Fibroblast of skin of right quadriceps (primary cell): ENCODE data around the gene NAE1.
"Not testable (repeated sequence)": the region's sequence is repeated elsewhere in the genome, so short reads cannot be mapped to it uniquely, and the experiment has no call there.

Experiments
- DNase-seq: peaks from one replicate; pipeline ENCODE4 v3.0.0-alpha.2; 2013

NAE1 gene

DNA sequence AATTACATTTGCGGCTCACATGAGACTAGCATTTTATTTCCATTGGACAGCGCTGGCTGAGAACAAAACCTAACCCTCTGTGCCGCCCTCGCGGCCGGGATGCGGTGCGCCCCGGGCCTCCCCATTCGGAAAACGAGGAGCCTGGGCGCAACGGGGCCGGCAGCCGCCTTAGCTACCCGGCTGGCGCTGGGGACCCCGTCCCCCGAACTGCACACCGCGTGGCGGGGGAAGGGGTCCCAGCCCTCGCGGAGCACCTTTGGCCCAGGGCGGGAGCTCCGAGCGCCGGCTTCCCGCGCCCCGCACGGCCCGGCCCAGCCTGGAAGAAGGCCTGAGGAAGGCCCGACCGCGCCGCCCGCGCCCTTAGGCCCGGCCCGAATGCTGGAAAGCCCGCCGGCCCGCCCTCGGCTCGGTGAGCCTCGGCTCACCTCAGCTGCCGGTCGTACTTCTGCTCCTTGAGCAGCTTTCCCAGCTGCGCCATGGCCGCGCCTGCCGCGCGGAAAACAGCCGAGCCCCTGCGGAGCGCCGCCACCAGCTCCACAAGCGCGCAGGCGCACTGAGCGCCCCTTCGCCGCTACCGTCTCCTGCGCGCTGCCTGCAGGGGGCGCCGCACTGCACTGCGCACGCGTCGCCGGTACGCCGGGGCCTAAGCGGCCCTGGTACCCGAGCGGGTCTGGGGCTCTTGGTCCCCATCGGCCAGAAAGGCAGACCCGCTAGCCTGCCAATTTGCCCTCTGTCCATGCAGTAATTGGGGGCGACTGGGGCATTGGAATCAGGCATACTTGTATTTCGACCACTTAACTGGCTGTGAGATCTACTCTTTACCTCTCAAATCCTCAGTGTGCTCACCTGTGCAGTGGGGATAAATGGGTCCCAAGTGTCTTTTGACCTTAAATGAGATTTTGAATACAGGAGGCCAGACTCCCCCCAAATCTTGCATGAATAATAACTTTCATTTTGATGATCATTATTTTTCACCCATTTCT is at the start of gene NAE1:
Gene NAE1 (minus strand): TSS at position 555 of the 983 bp plus-strand sequence. CDS start 77 bp downstream, at position 478.
- peak; percentile 83 for DNase-seq

DNA sequence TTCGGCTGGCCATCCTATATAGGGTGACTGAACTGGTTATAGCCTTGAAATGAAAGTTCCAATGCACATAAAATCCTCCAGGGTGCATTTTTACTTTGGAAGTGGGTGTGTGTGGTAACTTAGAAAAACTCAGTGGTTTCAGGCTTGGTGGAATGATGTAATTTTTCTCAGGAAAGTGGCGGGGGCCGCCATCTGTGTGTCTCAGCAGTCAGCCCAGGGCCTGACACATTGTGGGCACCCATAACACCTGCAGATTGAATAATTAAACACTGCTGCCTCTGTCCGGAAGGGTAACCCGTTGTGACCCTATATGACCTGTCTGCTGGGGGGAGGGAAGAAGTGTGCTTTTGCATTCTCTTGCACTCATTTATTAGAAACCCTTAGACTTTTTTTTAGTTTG is 47.3 kb upstream of the NAE1 start:
- peak; percentile 37 for DNase-seq

DNA sequence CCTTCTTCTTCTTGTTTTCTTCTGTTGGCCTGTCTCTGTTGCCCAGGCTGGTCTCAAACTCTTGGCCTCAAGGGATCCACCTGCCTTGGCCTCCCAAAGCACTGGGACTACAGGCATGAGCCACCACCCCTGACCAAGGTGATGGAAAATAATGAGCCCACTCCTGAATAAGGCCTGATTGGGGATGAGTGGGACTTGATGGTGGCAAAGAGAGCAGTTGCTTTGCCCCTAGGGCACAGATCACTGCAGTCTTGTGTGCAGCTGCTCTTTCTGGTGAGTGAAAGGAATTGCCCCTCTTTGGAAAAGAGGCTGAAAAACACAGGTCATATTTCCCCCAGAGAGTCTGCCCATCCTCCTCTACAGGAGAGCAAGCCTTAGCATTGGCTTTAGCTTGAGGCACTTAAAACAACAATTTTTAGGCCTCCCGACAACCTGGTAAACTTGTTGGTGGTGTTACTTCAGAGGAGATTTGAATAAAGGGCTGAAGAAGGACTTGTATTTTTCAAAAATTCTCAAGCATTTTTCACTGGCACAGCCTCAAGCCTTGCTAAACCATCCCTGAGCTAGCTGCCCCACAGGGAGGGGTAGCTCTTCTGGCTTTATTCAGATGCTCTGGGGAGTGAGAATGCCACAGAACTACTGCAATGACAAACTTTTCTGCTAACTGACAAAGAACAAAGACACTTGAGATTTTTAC is 43.5 kb upstream of the NAE1 start:
- peak; percentile 31 for DNase-seq

DNA sequence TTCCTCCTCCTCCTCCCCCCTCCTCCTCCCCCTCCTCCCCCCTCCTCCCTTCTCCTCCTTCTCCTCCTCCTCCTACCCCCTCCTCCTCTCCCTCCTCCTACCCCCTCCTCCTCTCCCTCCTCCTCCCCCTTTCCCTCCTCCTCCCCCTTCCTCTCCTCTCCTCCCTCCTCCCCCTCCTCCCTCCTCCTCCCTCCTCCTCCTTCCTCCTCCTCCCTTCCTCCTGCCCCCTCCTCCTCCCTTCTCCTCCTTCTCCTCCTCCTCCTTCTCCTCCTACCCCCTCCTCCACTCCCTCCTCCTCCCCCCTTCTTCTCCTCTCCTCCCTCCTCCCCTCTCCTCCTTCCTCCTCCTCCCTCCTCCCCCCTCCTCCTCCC is 42.9 kb upstream of the NAE1 start:
- DNase-seq: no peak

DNA sequence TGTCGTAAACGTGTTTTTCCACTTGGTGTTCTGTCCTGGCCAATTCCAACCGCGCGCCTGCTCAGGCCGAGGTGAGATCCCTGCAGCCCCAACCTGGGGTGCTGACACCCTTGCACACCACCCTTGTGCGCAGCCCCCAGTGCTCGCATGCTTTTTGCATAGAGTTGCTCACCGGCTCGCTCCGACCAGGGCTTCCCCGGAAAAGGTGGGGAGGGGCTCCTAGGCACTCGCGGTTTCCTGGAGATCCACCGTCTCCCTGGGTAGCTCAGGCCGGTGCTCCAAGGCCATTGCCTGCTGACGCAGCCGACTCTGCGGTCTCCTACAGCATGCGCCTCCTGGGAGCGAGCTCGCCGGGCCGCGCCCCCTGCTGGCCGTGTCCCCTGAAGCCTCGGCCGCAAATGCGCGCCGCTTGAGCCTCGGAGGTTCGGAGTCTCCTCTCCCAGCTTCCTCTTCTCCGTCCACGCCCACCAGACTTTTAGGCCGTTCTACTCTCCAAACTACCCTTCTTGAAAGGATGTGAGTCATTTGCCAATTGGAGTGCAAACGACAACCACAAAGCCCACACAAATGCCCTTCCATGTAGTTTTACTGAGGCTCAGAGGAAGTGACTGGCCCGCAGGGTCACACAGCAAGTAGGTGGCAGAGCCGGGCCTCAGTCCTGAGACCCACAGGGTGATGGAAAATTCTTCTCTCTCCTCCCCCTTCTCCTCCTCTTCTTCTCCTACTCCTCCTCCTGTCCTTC is 42.3 kb upstream of the NAE1 start:
- DNase-seq: peak; percentile 100

DNA sequence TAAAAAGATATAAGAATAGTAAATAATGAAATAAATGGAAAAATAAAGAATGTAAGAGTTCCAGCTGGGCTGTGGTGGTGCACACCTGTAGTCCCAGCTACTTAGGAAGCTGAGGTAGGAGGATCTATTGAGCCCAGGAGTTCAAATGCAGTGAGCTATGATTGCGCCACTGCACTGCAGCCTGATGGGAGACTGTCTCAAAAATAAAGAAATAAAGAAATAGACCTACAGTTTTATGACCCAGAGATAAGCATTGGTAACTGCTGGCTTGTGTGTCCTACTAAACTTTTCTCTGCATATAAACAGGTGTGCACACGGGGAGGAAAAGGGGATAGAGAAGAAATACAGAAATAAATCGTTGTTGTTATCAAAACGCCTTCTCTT is 41.8 kb upstream of the NAE1 start:
- no peak for DNase-seq

DNA sequence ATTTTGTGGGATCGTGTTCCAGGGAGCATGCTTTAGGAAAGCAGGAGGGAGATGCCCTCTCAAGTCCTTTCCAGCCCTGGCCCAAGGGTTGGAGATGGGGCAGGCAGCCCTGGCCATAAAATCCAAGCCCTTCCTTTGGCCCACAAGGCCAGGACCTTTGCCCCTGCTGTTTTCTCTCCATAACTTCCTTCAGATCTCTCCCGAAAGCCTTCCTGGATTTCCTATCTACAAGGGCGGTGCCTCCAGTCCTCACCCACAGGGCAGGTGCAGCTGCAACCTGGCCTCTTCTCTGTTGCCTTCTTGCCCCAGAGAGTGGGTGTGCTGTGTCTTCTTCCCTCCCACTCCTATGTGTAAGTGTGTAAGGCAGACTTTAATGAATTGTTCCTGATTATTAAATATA is 41.1 kb upstream of the NAE1 start:
- no peak for DNase-seq

DNA sequence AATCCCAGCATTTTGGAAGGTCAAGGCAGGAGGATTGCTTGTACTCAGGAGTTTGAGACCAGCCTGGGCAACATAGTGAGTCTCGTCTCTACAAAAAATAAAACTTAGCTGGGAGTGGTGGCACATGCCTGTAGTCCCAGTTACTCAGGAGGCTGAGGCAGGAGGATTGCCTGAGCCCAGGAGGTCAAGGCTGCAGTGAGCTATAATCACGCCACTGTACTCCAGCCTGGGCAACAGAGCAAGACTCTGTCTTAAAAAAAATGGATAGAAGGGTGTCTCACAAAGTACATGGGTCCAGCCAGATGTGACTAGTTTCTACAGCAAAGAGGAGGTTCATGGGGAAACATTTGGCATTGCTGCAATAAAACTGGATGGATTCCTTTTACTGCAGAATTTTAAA is 40.6 kb upstream of the NAE1 start:
- DNase-seq: not testable (repeated sequence)

DNA sequence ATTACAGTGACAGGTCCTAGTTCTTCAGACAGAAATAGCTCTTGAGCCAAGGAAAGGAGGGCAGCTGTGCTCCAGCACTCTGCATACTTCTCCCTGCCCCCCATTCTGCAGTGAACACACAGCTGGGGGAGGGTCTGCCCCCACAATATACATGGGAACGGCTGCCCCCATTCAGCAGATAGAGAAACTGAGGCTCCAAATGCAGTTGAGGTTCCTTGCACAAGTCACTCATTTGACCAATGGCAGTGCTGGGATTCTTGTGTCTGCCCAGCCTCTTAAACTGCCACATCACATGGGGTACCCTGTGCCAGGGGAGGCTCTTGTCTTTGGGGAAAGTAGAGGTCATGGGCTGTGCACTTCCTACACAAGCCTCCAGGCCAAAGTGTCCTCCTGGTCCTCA is 38.6 kb upstream of the NAE1 start:
- no peak for DNase-seq

DNA sequence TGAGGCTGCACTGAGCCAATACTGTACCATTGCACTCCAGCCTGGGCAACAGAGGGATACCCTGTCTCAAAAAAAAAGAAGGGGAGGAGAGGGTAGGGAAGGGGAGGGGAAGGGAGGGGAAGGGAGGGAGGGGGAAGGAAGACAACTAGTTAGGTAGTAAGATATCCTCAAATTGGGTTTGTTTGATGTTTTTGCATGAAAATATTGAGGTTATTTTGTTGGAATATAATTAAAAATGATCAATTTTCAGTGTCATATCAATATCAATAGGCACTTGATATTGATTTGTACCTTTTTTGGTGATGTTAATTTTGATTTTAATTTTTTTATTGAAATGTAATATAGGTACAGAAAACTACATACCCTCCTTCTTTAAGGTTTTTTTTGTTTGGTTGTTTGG is 32.9 kb upstream of the NAE1 start:
- no peak for DNase-seq

DNA sequence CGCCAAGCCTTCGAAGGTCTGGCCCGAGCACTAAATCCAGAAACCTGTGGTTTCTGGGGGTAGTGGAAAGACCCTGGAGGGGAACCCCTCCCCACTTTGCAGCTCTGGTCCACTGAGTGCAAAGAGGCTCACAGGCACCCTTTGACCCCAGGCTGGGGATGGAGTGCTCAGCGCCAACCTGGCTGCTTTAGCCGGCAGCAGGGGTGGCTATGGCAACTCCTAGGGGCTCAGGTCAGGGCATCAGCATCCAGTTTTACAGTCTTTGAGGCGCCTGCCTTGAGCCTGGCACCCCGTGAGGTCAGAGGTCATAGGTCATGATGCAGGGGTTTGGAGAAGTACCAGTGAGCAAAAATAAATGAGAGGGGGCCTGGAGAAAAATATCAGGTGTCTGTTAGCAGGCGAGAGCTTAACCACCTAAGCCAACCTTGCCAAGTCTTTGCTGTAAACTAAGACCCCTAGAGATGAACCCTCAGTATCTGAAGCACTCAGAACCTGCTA is 31.3 kb upstream of the NAE1 start:
- no peak for DNase-seq

DNA sequence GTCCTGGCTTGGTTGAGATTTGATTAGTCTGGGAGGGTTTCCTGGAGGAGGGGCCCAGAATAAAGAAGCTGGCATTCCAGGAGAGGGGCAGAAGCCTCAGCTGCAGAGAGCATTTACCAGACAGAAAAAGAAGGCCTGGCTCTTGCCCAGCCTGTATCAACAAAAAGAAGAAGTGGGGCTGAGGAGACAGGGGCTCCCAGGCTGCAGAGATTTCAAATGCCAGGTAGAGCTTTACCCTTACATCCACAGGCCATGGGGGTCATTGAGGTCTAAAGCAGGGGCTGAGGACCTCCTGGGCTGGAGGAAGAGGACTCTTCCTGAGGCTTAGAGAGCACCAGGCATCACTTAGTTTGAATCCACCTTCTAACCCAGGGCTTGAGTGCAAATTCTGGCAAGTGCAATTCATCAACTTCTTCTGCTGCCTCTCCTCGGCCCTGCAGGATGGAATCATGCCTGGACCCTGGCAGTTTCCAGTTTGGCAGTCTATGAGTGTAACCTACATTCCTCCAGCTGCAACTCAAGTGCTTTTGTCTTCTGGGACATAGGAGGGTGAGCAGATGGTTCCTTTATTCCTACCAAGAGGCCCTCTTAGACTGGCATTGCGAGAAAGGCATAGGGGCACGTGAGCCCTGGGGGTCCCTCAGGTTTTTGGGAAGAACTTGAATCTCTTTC is 28.8 kb upstream of the NAE1 start:
- no peak for DNase-seq

DNA sequence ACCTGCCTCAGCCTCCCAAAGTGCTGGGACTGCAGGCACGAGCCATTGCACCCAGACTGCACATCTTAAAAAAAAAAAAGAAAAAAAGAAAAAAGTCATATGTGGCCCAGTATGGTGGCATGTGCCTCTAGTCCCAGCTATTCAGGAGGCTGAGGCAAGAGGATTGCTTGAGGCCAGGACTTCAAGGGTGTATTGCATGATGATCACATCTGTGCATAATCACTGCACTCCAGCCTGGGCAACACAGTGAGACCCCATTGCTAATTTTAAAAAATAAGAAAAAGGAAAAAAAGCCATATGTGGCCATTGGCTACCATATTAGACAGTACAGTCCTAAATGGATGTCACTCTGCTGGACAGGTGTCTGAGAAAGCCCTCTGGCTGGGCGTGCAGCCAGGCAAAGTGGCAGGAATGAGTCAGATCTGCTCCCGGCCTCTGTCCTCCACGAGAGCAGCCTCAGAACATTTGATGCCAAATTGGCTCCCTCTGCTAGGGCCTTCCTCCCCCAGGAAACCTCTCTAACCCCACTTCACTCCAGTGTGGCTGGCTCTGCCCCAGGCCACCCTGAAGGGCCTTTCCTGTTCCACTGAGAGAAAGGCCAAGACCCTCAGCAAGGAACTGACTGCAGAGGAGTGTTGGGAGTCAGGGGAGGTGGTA is 28.1 kb upstream of the NAE1 start:
- DNase-seq: peak; percentile 31

DNA sequence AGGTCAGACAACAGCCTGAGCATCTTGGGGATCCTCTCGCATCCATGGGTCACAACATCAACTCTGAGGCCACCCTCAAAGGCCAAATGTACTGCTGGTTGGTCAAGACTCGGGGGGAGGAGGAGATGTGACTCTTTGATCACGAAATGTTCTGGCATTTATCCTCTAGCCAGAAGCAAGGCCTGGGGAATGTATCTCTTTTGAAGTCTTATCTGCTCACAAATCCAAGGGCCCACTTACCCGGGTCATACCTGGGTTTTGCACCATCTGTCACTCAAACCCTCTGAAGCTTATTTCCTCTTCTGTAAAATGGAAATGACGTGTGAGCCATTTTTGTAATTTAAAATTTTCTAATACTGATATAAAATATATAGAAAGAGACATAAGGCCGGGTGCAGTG is 26.7 kb upstream of the NAE1 start:
- no peak for DNase-seq

DNA sequence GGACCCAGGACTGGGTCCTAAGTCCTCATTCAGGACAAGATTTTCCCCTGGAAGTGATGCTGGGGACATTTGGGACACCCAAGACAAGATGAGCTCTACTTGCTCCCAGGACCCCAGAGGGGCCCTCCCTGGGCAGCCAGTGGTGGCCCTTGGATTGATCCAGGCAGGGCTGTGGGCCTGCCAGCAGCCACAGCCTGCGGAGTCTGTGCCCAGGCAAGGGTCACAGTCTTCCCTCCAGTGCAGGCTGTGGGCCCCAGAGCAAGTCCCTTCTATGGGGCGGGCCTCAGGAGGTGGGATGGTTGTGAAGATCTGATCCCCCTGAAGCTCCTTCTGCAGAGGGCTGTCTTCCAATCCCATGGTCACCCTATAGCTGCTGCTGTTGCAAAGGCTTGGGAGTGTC is 26.0 kb upstream of the NAE1 start:
- no peak for DNase-seq

DNA sequence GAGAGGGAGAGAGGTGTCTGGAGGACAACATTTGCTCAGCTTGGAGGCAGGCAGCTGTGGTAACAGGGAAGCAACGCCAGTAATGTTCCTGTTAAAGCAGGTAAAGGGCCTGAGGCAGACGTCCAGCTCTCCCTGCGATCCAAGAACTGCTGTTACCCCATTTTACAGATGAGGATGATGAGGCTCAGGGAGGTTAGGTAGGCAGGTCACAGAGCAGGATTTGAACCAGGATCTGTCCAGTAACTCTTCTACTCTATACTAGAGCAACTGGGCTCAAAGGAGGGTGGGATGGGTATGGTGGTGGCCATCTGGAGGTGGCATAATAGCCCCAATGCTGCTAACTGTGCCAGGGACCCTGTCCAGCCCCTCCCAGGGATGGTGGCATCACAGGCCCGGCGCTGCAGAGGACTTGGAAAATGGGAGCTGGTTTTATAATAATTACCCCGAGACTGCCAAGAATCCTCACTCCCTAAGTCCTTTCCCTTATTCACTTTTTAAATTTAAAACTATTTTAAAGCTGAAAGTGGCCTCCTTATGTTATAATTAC is 25.5 kb upstream of the NAE1 start:
- DNase-seq: no peak

DNA sequence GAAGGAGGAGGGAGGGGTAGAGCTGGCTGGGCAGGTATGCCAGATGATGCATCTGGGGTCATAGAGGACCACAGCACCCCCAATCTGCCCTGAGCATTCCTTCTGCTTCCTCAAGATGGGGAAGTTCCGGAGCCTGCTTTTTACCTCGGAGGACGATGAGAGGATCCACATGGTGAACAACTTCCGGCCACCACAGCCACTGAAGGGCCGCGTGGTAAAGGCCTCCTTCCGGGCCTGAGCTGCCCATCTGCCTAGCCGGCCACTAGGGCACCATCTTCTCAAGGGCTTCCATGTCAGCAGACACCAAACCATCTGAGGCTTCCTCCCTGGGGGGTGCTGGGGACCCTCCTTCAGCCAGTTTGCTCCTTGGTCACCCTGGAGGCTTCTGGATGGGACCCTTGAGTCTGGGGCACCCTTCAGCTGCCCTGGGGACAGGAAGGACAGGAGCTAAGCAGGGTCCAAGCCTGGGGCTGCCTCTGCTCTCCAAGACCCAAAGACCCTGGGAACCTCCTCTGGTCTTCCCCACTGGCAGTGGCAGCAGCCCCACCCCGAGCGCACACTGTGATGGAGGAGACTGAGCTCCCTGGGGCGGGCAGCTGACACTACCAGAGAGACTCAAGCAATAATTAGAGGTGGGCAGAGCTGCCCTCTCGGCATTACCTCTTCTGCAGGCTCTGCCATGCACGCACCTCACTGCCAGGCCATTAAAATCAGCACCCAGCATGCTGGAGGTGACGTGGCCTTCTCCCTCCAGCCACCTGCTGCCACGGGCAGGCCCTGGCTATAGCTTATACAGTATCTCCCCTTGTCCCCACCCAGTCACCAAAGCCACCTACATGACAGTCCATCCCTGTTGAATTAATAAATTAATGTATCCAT is 22.7 kb upstream of the NAE1 start:
- no peak for DNase-seq

DNA sequence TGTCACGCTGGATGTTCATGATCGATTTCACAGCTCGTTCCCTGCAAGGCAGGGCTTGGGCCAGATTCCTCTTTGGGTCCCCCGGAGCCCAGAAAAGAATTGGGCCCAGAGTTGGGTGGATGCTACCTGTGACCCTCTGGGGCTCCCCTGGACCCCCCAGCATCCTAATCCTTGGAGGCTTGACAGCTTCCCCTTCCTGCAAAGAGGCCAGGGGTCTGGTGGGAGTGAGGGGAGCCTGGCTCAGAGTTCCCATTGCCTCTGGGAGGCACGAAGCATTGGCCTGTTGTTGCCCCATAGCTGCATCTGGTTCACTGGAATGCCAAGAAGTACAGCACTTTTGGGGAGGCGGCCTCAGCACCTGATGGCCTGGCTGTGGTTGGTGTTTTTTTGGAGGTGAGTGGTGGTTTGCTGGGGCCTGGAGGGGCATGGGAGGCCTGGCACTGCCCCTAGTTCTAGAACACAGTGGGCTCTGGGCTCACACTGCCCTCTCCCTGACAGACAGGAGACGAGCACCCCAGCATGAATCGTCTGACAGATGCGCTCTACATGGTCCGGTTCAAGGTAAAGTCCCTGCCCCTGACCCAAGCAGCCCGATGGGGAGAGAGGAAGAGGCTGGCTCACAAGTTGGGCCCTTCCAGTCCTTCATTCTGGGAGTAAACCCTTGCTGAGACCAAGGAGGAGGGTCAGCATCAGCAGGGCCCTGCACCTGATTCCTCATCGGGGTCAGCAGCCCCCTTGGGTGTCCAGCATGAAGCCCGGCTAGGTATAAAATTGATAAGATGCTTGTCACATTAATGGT is 20.6 kb upstream of the NAE1 start:
- no peak for DNase-seq

DNA sequence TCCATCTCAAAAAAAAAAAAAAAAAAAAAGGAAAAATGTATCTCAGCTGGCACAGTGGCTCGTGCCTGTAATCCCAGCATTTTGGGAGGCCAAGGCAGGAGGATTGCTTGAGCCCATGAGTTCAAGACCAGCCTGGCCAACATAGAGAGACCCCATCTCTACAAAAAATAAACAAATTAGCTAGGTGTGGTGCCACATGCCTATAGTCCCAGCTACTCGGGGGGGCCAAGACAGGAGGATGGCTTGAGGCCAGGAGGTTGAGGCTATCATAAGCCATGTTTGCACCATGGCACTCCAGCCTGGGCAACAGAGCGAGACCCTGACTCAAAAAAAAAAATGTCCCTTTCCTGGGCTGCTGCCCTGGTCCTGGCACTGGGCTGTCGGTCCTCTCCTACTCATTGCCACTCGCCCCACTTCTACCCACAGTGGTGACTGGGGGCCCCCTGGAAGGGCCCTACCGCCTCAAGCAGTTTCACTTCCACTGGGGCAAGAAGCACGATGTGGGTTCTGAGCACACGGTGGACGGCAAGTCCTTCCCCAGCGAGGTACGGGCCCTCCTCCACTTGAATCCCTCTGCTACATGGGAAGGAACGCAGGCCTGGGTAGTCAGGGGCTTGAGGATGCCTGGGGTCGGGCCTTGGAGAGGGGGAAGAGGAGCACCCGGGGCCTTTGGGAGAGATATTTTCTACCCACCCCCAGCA is 19.5 kb upstream of the NAE1 start:
- DNase-seq: no peak
